ENCODE data around the gene CLPTM1. TPM values are rescaled to one million over a fixed set of nuclear protein-coding genes. Genes with fewer than 3 reads are reported as not detected.

Gene CLPTM1
- total and polyA plus RNA-seq, 2 donors (not counting 3 experiments of a cell fraction or from before 2014, with no cell fraction given): 108 to 176 TPM

- H3K27me3 ChIP-seq (ENCODE audit: control insufficient read depth in 2 of 2, insufficient read depth in 2 of 2, low read length in 2 of 2): no peaks in the 10 kb centered on the region
Measured at GRCh38 chr19:44993926-44994537, 38.9 kb downstream of the CLPTM1 start.

More at GRCh38 chr19:44993926-44994537, 38.9 kb downstream of the CLPTM1 start:
- BruUV-seq (replicated peaks): no TSS peak
- no peak overlapping the region for H3K9ac ChIP-seq (replicated peaks; ENCODE audit: extremely low read depth, insufficient read depth, low read length)
- TF ChIP-seq FOS (IDR thresholded peaks at IDR 0.05; ENCODE audit: borderline replicate concordance, insufficient read depth, low read length): no peak
- no peak for TF ChIP-seq MYC (IDR thresholded peaks at IDR 0.05; ENCODE audit: low read depth, low read length)
- TF ChIP-seq GATA2 (IDR thresholded peaks at IDR 0.05; ENCODE audit: insufficient read depth, insufficient read length, low read depth, low read length): no peak
- TF ChIP-seq JUN (IDR thresholded peaks at IDR 0.05; ENCODE audit: borderline replicate concordance, insufficient read depth, insufficient read length, low read depth): no peak
- no peak for TF ChIP-seq EZH2 (IDR thresholded peaks at IDR 0.05; ENCODE audit: borderline replicate concordance, low read depth, low read length, severe bottlenecking)
- no peak for TF ChIP-seq POLR2A (IDR thresholded peaks at IDR 0.05; ENCODE audit: low read depth, low read length)
- no peak for TF ChIP-seq CTCF (IDR thresholded peaks at IDR 0.05; ENCODE audit: extremely low read depth in 1 of 2, insufficient read depth in 1 of 2, low read depth in 1 of 2, low read length in 2 of 2)
- FAIRE-seq: no peak
- ChIA-PET POLR2A (no interaction called here), CTCF (no interaction called here)
- DNase-seq (ENCODE audit: low read depth, low spot score): no peak
- H3K4me2 ChIP-seq (ENCODE audit: insufficient read depth, low read length): no peak overlapping the region
- no peaks in the 10 kb centered on the region for H3K4me1 ChIP-seq (ENCODE audit: control insufficient read depth, extremely low read depth, insufficient read depth, low read length)
- H3K79me2 ChIP-seq (ENCODE audit: control insufficient read depth, insufficient read depth, low read length): no peaks in the 10 kb centered on the region
- no peak overlapping the region for H2AFZ ChIP-seq (ENCODE audit: low read depth, low read length)
- intact Hi-C loops (cut with micrococcal nuclease) (no loop called here), dilution Hi-C loops (cut with MboI; ENCODE audit: extremely low pct_ligation_motif_present, low sequenced_read_pairs) (no loop called here)
- no peak overlapping the region for H3K27ac ChIP-seq (ENCODE audit: insufficient read depth, low read depth, low read length)
- no peak overlapping the region for H3K4me3 ChIP-seq (replicated peaks in 1 of 3; ENCODE audit: insufficient read depth in 1 of 3, low read depth in 1 of 3, low read length in 3 of 3)
- no peaks in the 10 kb centered on the region for H3K9me3 ChIP-seq (replicated peaks; ENCODE audit: control insufficient read depth, insufficient read depth, low read length)
- no peaks in the 10 kb centered on the region for H3K9me1 ChIP-seq (replicated peaks; ENCODE audit: control insufficient read depth, extremely low read depth, insufficient read depth, low read length)
- no peaks in the 10 kb centered on the region for H4K20me1 ChIP-seq (replicated peaks; ENCODE audit: control insufficient read depth, extremely low read depth, insufficient read depth, low read length)
- H3K36me3 ChIP-seq (ENCODE audit: control insufficient read depth in 2 of 2, extremely low read depth in 1 of 2, insufficient read depth in 2 of 2, low read length in 2 of 2): peaks cover 0 to 32% of the 10 kb centered on the region in 2 experiments

All from endothelial cell of umbilical vein (primary cell).